Tibial nerve (tissue), 3 donors: Measurements from ENCODE around the gene C3orf22.

Experiments used
- CTCF ChIP-seq, 5 experiments: fragments of 200-600 bp in 3 of 5; fragments of 450-650 bp in 2 of 5; sonication (generic) in 3 of 5; IDR thresholded peaks; one replicate each; pipeline ENCODE4 v1.5.1; 2016 to 2019; ENCODE audit warnings: antibody characterized with exemption in 5 of 5, mild to moderate bottlenecking in 3 of 5, moderate library complexity in 2 of 5
- POLR2A ChIP-seq, 2 donors: fragments of 450-650 bp; IDR thresholded peaks; one replicate each; pipeline ENCODE4 v1.6.1; 2017; ENCODE audit warnings: antibody characterized with exemption in 2 of 2, mild to moderate bottlenecking in 2 of 2, moderate library complexity in 2 of 2

- TF ChIP-seq CTCF (IDR thresholded peaks at IDR 0.05) (no peak), POLR2A (IDR thresholded peaks at IDR 0.05) (no peak)
Observed at GRCh38 chr3:126582311-126582710, 23.6 kb upstream of the C3orf22 start.
